CD4-positive, alpha-beta T cell treated with Interferon gamma for 1 hour (primary cell): ENCODE data around the gene ZNF200.
"Not testable (repeated sequence)": the region's sequence is repeated elsewhere in the genome, so short reads cannot be mapped to it uniquely, and the experiment has no call there.

Source experiments
- DNase-seq: peaks from one replicate; pipeline ENCODE4 v3.0.0-alpha.2; 2020

ZNF200 gene

GRCh38 chr16:3234857-3235561, at the start of gene ZNF200:
Gene ZNF200 (minus strand): TSS chr16:3235158. CDS start chr16:3233755, 1,403 bp downstream.
- peak; percentile 93 for DNase-seq

- DNase-seq = no peak
Observed at GRCh38 chr16:3283543-3284447, 48.8 kb upstream of the ZNF200 start.

- DNase-seq = peak; percentile 95
Observed at GRCh38 chr16:3282730-3283542, 48.0 kb upstream of the ZNF200 start, which contains the start of gene ZNF263. Gene ZNF263 (plus strand): TSS chr16:3283491. CDS start chr16:3283819, 328 bp downstream.

GRCh38 chr16:3282103-3282729, 47.3 kb upstream of the ZNF200 start:
- DNase-seq = no peak

GRCh38 chr16:3281222-3281820, 46.4 kb upstream of the ZNF200 start:
- DNase-seq = no peak

- no peak for DNase-seq
Observed at GRCh38 chr16:3276679-3277078, 41.7 kb upstream of the ZNF200 start.

GRCh38 chr16:3274947-3275346, 40.0 kb upstream of the ZNF200 start:
- DNase-seq = no peak

- no peak for DNase-seq
Observed at GRCh38 chr16:3274490-3274889, 39.5 kb upstream of the ZNF200 start.

GRCh38 chr16:3271281-3271680, 36.3 kb upstream of the ZNF200 start:
- not testable (repeated sequence) for DNase-seq

GRCh38 chr16:3270718-3271117, 35.8 kb upstream of the ZNF200 start:
- not testable (repeated sequence) for DNase-seq

GRCh38 chr16:3268294-3268693, 33.3 kb upstream of the ZNF200 start:
- no peak for DNase-seq

- DNase-seq = no peak
Observed at GRCh38 chr16:3266873-3267537, 32.0 kb upstream of the ZNF200 start.

- DNase-seq = peak; percentile 97
Observed at GRCh38 chr16:3264137-3265036, 29.4 kb upstream of the ZNF200 start.

- no peak for DNase-seq
Observed at GRCh38 chr16:3262517-3262916, 27.6 kb upstream of the ZNF200 start.

- DNase-seq = peak; percentile 13
Observed at GRCh38 chr16:3259836-3260235, 24.9 kb upstream of the ZNF200 start.

- DNase-seq = no peak
Observed at GRCh38 chr16:3256866-3257465, 22.0 kb upstream of the ZNF200 start.

- DNase-seq = peak; percentile 54
Observed at GRCh38 chr16:3256146-3256865, 21.3 kb upstream of the ZNF200 start, which contains the start of gene MEFV. Gene MEFV (minus strand): TSS chr16:3256633. CDS start chr16:3256587, 46 bp downstream.

GRCh38 chr16:3254309-3254708, 19.4 kb upstream of the ZNF200 start:
- no peak for DNase-seq

- no peak for DNase-seq
Observed at GRCh38 chr16:3252967-3253366, 18.0 kb upstream of the ZNF200 start.
